Measurements from ENCODE around the gene ETV7.
"Not testable (repeated sequence)": the region's sequence is repeated elsewhere in the genome, so short reads cannot be mapped to it uniquely, and the experiment has no call there.

ETV7 gene

DNA sequence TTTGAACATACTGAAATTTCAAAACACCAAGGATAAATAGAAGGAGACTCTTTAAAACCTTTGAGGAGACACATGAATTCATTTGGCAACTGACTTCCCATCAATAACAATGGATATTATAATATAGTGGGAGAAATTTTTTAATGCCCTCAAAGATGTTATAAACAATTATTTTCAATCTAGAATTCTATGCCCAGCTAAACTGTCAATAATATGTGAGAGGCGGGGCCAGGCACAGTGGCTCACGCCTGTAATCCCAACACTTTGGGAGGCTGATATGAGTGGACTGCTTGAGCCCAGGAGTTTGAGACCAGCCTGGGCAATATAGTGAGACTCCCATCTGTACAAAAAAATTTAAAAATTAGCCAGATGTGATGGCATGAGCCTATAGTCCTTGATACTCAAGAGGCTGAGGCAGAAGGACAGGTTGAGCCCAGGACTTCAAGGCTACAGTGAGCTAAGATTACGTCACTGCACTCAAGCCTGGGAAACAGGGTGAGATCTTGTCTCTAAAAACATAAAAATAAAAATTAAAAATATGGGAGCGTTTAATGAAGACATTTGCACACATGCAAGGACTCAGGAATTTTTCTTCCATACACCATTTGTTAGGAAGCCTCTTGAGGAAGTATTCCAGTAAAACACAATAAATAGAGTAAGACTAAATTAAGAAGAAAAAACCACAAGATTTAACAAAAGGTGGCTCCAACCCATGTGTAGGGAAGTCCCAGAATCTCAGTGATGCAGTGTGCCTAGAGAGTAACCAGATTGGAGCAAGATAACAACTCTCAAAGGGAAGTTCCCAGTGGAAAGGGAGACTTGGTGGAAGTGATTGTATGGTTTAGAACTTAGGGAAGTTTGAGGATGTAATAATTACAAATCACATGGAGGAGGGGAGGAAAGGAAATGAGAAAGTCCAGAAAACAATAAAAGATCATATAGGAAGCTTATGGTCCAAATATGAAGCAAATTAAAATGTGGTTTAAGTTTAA lies 26.3 kb upstream of the ETV7 start:
- no peaks in the 10 kb centered on the region for H3K9me2 ChIP-seq (replicated peaks; ENCODE audit: insufficient read depth, low read length)
- TF ChIP-seq, protein P1, sequence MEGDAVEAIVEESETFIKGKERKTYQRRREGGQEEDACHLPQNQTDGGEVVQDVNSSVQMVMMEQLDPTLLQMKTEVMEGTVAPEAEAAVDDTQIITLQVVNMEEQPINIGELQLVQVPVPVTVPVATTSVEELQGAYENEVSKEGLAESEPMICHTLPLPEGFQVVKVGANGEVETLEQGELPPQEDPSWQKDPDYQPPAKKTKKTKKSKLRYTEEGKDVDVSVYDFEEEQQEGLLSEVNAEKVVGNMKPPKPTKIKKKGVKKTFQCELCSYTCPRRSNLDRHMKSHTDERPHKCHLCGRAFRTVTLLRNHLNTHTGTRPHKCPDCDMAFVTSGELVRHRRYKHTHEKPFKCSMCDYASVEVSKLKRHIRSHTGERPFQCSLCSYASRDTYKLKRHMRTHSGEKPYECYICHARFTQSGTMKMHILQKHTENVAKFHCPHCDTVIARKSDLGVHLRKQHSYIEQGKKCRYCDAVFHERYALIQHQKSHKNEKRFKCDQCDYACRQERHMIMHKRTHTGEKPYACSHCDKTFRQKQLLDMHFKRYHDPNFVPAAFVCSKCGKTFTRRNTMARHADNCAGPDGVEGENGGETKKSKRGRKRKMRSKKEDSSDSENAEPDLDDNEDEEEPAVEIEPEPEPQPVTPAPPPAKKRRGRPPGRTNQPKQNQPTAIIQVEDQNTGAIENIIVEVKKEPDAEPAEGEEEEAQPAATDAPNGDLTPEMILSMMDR (IDR thresholded peaks at IDR 0.05; ENCODE audit: insufficient read depth, low read length, poor library complexity, severe bottlenecking), result no peak
- no peak for TF ChIP-seq EZH2phosphoT487 (conservative IDR thresholded peaks at IDR 0.05; ENCODE audit: low read length)
- H3K4me3 ChIP-seq (ENCODE audit: insufficient read depth, low read length, poor library complexity, severe bottlenecking), result no peak overlapping the region
- no peak overlapping the region for H3K4me2 ChIP-seq (ENCODE audit: low read depth, low read length, poor library complexity, severe bottlenecking)
- H3K9me3 ChIP-seq (ENCODE audit: insufficient read depth, low read length), result 0 out of 2 replicates have a peak, but pooled peaks cover 6% of the 10 kb centered on the region
- no peak overlapping the region for H2AFZ ChIP-seq (ENCODE audit: low read depth, low read length, severe bottlenecking)
- no peak overlapping the region for H3K27ac ChIP-seq (ENCODE audit: low read depth, low read length)
- H3K36me3 ChIP-seq (ENCODE audit: low read length), result no peaks in the 10 kb centered on the region
- no peaks in the 10 kb centered on the region for H3K79me2 ChIP-seq (ENCODE audit: insufficient read depth, low read length)
- H3K27me3 ChIP-seq (ENCODE audit: low read length), result no peaks in the 10 kb centered on the region
- H4K20me1 ChIP-seq (ENCODE audit: low read depth, low read length), result no peaks in the 10 kb centered on the region
- no peaks in the 10 kb centered on the region for H3F3A ChIP-seq (ENCODE audit: insufficient read depth)
- H3K9ac ChIP-seq (ENCODE audit: low read length), result no peak overlapping the region

DNA sequence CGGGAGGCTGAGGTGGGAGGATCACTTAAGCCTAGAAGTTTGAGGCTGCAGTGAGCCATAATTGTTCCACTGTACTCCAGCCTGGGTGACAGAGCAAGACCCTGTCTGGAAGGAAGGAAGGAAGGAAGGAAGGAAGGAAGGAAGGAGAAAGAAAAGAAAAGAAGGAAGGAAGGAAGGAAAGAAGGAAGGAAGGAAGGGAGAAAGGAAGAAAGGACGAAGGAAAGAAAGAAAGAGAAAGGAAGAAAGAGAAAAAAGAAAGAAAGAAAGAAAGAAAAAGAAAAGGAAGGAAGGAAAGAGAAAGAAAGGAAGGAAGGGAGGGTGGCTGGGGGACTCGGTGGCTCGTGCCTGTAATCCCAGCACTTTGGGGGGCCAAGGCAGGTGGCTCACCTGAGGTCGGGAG lies 22.2 kb upstream of the ETV7 start:
- not testable (repeated sequence) for H3K4me3 ChIP-seq (ENCODE audit: insufficient read depth, low read length, poor library complexity, severe bottlenecking); H3K27ac ChIP-seq (ENCODE audit: low read depth, low read length); H3K9me3 ChIP-seq (ENCODE audit: insufficient read depth, low read length); H3K36me3 ChIP-seq (ENCODE audit: low read length); H3K27me3 ChIP-seq (ENCODE audit: low read length); H3K4me2 ChIP-seq (ENCODE audit: low read depth, low read length, poor library complexity, severe bottlenecking); H3F3A ChIP-seq (ENCODE audit: insufficient read depth); H3K9me2 ChIP-seq (replicated peaks; ENCODE audit: insufficient read depth, low read length); H2AFZ ChIP-seq (ENCODE audit: low read depth, low read length, severe bottlenecking); H3K79me2 ChIP-seq (ENCODE audit: insufficient read depth, low read length); H3K9ac ChIP-seq (ENCODE audit: low read length); H4K20me1 ChIP-seq (ENCODE audit: low read depth, low read length)

DNA sequence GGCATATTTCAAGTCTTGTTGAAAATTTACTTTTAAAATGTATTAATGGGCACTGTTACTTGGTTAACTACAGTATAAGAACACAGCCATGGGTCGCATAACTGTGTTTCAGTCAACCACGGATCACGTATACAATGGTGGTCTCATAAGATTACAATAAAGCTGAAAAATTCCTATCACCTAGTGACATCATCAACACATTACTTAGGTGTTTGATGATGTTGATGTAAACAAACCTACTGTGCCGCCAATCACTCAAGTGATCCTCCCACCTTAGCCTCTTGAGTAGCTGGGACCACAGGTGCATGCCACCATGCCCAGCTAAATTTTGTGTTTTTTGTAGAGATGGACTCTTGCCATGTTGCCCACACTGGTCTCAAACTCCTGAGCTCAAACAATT lies 16.7 kb upstream of the ETV7 start:
- Histone ChIP-seq H2AFZ (ENCODE audit: low read depth, low read length, severe bottlenecking) (no peak overlapping the region), H4K20me1 (ENCODE audit: low read depth, low read length) (no peaks in the 10 kb centered on the region), H3K27me3 (ENCODE audit: low read length) (no peaks in the 10 kb centered on the region), H3K9me3 (ENCODE audit: insufficient read depth, low read length) (no peaks in the 10 kb centered on the region), H3K36me3 (ENCODE audit: low read length) (no peaks in the 10 kb centered on the region), H3K27ac (ENCODE audit: low read depth, low read length) (no peak overlapping the region), H3K4me3 (ENCODE audit: insufficient read depth, low read length, poor library complexity, severe bottlenecking) (no peak overlapping the region), H3F3A (ENCODE audit: insufficient read depth) (no peaks in the 10 kb centered on the region), H3K79me2 (ENCODE audit: insufficient read depth, low read length) (no peaks in the 10 kb centered on the region), H3K9me2 (replicated peaks; ENCODE audit: insufficient read depth, low read length) (no peaks in the 10 kb centered on the region), H3K4me2 (ENCODE audit: low read depth, low read length, poor library complexity, severe bottlenecking) (no peak overlapping the region), H3K9ac (ENCODE audit: low read length) (no peak overlapping the region)
- no peak for TF ChIP-seq EZH2phosphoT487 (conservative IDR thresholded peaks at IDR 0.05; ENCODE audit: low read length)
- TF ChIP-seq, protein P1 (IDR thresholded peaks at IDR 0.05; ENCODE audit: insufficient read depth, low read length, poor library complexity, severe bottlenecking), result no peak

DNA sequence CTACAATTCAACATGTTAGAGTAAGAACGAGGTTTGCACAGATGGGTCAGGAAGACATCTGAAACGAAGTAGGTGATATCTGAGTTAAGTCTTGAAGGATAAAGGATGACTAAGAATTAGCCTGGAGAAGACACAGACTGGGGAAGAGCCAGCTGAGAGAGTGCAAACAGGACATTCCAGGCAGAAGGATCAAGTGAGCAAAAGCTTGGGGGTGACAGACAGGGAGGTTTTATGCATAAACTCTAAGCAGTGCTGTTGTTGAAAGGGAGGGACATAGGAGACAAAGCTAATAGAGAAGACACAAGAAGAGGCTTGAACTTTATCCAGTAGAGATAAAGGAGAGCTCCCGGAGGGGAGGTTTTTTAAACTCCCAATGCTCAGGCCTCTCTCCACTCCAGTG lies 15.0 kb upstream of the ETV7 start:
- no peak overlapping the region for H2AFZ ChIP-seq (ENCODE audit: low read depth, low read length, severe bottlenecking)
- TF ChIP-seq, protein P1 (IDR thresholded peaks at IDR 0.05; ENCODE audit: insufficient read depth, low read length, poor library complexity, severe bottlenecking), result no peak
- no peak for TF ChIP-seq EZH2phosphoT487 (conservative IDR thresholded peaks at IDR 0.05; ENCODE audit: low read length)
- H3K79me2 ChIP-seq (ENCODE audit: insufficient read depth, low read length), result no peaks in the 10 kb centered on the region
- H3K4me2 ChIP-seq (ENCODE audit: low read depth, low read length, poor library complexity, severe bottlenecking), result no peak overlapping the region
- H3K9me2 ChIP-seq (replicated peaks; ENCODE audit: insufficient read depth, low read length), result no peaks in the 10 kb centered on the region
- no peaks in the 10 kb centered on the region for H3K9me3 ChIP-seq (ENCODE audit: insufficient read depth, low read length)
- no peak overlapping the region for H3K4me3 ChIP-seq (ENCODE audit: insufficient read depth, low read length, poor library complexity, severe bottlenecking)
- H4K20me1 ChIP-seq (ENCODE audit: low read depth, low read length), result no peaks in the 10 kb centered on the region
- no peaks in the 10 kb centered on the region for H3F3A ChIP-seq (ENCODE audit: insufficient read depth)
- no peaks in the 10 kb centered on the region for H3K36me3 ChIP-seq (ENCODE audit: low read length)
- H3K27me3 ChIP-seq (ENCODE audit: low read length), result no peaks in the 10 kb centered on the region
- no peak overlapping the region for H3K9ac ChIP-seq (ENCODE audit: low read length)
- no peak overlapping the region for H3K27ac ChIP-seq (ENCODE audit: low read depth, low read length)

Measured in SU-DHL-6 (cell line).